SK-N-SH (cell line): ENCODE data around the gene HEXIM1. TPM values are rescaled to one million over a fixed set of nuclear protein-coding genes. Genes with fewer than 3 reads are reported as not detected.

Experiments used
- CTCF ChIA-PET: fragments of 300-600, 350-600 bp; formaldehyde crosslinking; extraction: SDS; loops from one replicate; lab custom pipeline; 2021; lab: Yijun Ruan, JAX
- POLR2A ChIA-PET: fragments of 350-600 bp; sonication (Branson Sonifier 250); formaldehyde crosslinking; extraction: SDS; loops from one replicate; lab custom pipeline; 2020; ENCODE audit warnings: antibody characterized with exemption, inconsistent platforms; lab: Yijun Ruan, JAX
- DNase-seq: peaks from one replicate; pipeline ENCODE4 v3.0.0; 2012
- H2AFZ ChIP-seq: fragments of 200-600 bp; sonication (generic); 2 replicates; pipeline ENCODE4 v1.8.1; 2016; ENCODE audit warnings: antibody characterized with exemption, mild to moderate bottlenecking, low read depth
- H3F3A ChIP-seq: fragments of 200-600 bp; sonication (generic); replicated peaks from 2 replicates; pipeline ENCODE3; 2016; ENCODE audit warnings: antibody characterized with exemption, mild to moderate bottlenecking; ENCODE audit not compliant: insufficient read depth
- H3K27ac ChIP-seq, 2 experiments: fragments of 200-500 bp in 1 of 2; fragments of 200-600 bp in 1 of 2; sonication (Bioruptor generic) in 1 of 2; sonication (generic), shearing (Covaris generic) in 1 of 2; 2 replicates each; pipeline versions ENCODE4 v1.5.1 to v1.6.1; 2014 to 2016; ENCODE audit warnings: low read depth in 2 of 2, inconsistent platforms in 1 of 2, low read length in 1 of 2, mild to moderate bottlenecking in 1 of 2, mixed read lengths in 1 of 2
- H3K27me3 ChIP-seq: fragments of 200-600 bp; sonication (generic), shearing (Covaris generic); 2 replicates; pipeline ENCODE4 v1.6.1; 2016; ENCODE audit warnings: mixed run types; ENCODE audit not compliant: insufficient read depth
- H3K36me3 ChIP-seq, 2 experiments: fragments of 200-500 bp in 1 of 2; fragments of 200-600 bp in 1 of 2; sonication (Bioruptor generic) in 1 of 2; sonication (generic) in 1 of 2; replicated peaks in 1 of 2; 2 replicates each; pipeline versions ENCODE3 to v1.5.1; 2014 to 2016; ENCODE audit warnings: low read length in 1 of 2, mild to moderate bottlenecking in 1 of 2; ENCODE audit not compliant: insufficient read depth in 2 of 2, control insufficient read depth in 1 of 2
- H3K4me1 ChIP-seq, 2 experiments: fragments of 200-500 bp in 1 of 2; fragments of 200-600 bp in 1 of 2; sonication (Bioruptor generic) in 1 of 2; sonication (generic), shearing (Covaris generic) in 1 of 2; 2 replicates each; pipeline versions ENCODE4 v1.5.1 to v1.6.1; 2014 to 2016; ENCODE audit warnings: low read depth in 1 of 2, low read length in 1 of 2, mixed run types in 1 of 2; ENCODE audit not compliant: insufficient read depth in 2 of 2, control insufficient read depth in 1 of 2
- H3K4me2 ChIP-seq: fragments of 200-600 bp; sonication (generic), shearing (Covaris generic); 2 replicates; pipeline ENCODE4 v1.6.1; 2017; ENCODE audit warnings: mixed run types
- H3K4me3 ChIP-seq, 2 experiments: fragments of 200-500 bp in 1 of 2; fragments of 200-600 bp in 1 of 2; sonication (Bioruptor generic) in 1 of 2; sonication (generic), shearing (Covaris generic) in 1 of 2; 2 replicates each; pipeline versions ENCODE4 v1.5.1 to v1.8.1; 2014 to 2016; ENCODE audit warnings: low read depth in 2 of 2, inconsistent platforms in 1 of 2, low read length in 1 of 2, mild to moderate bottlenecking in 1 of 2, mixed read lengths in 1 of 2, moderate library complexity in 1 of 2
- H3K79me2 ChIP-seq: fragments of 200-600 bp; sonication (generic); 2 replicates; pipeline ENCODE4 v1.8.1; 2017; ENCODE audit warnings: mild to moderate bottlenecking; ENCODE audit not compliant: insufficient read depth
- H3K9ac ChIP-seq: fragments of 200-600 bp; sonication (generic); 2 replicates; pipeline ENCODE4 v1.6.1; 2017; ENCODE audit warnings: mixed run types
- H3K9me2 ChIP-seq: fragments of 200-600 bp; sonication (generic); 2 replicates; pipeline ENCODE4 v1.6.1; 2017; ENCODE audit warnings: mixed run types
- H3K9me3 ChIP-seq: fragments of 200-600 bp; sonication (generic); 2 replicates; pipeline ENCODE4 v1.6.1; 2017; ENCODE audit warnings: mixed run types, mild to moderate bottlenecking, moderate library complexity
- H4K20me1 ChIP-seq: fragments of 200-600 bp; sonication (generic); 2 replicates; pipeline ENCODE4 v1.6.1; 2017; ENCODE audit warnings: mild to moderate bottlenecking, mixed run types; ENCODE audit not compliant: insufficient read depth
- CHD2 ChIP-seq: fragments of 150-350 bp; IDR thresholded peaks from 2 replicates; pipeline ENCODE4 v1.6.1; 2018; ENCODE audit warnings: low read length; ENCODE audit not compliant: partially characterized antibody
- ELF1 ChIP-seq: IDR thresholded peaks from 2 replicates; pipeline ENCODE4 v1.4.0; 2012
- EP300 ChIP-seq, 2 experiments: IDR thresholded peaks; 2 replicates each; pipeline versions ENCODE4 v1.4.0 to v1.6.1; 2012; ENCODE audit warnings: borderline replicate concordance in 1 of 2, low read depth in 1 of 2, low read length in 1 of 2
- FOSL2 ChIP-seq: IDR thresholded peaks from 2 replicates; pipeline ENCODE4 v1.4.0; 2012; ENCODE audit warnings: low read depth, mild to moderate bottlenecking, moderate library complexity, borderline replicate concordance
- FOXJ3 ChIP-seq: sonication (generic); formaldehyde crosslinking; IDR thresholded peaks from 2 replicates; pipeline ENCODE4 v1.5.1; 2020; ENCODE audit warnings: mild to moderate bottlenecking, missing genetic modification reagents
- GABPA ChIP-seq: IDR thresholded peaks from 2 replicates; pipeline ENCODE4 v1.4.0; 2012; ENCODE audit warnings: low read depth, mild to moderate bottlenecking
- JUND ChIP-seq: IDR thresholded peaks from 2 replicates; pipeline ENCODE4 v1.4.0; 2012
- NFIC ChIP-seq: IDR thresholded peaks from 2 replicates; pipeline ENCODE4 v1.4.0; 2012; ENCODE audit warnings: borderline replicate concordance
- POLR2AphosphoS5 ChIP-seq: IDR thresholded peaks from 2 replicates; pipeline ENCODE4 v1.6.1; 2012; ENCODE audit warnings: low read depth, low read length
- RCOR1 ChIP-seq: fragments of 150-350 bp; IDR thresholded peaks from 2 replicates; pipeline ENCODE4 v1.6.1; 2017; ENCODE audit warnings: antibody characterized with exemption, low read length
- TEAD4 ChIP-seq: IDR thresholded peaks from 2 replicates; pipeline ENCODE4 v1.4.0; 2012; ENCODE audit warnings: mild to moderate bottlenecking, borderline replicate concordance; ENCODE audit not compliant: insufficient read depth
- YY1 ChIP-seq: IDR thresholded peaks from 2 replicates; pipeline ENCODE4 v1.4.0; 2012; ENCODE audit warnings: low read depth, mild to moderate bottlenecking
- WGBS: methylation state at CpG from one replicate; pipeline ENCODE4 v1.1.6; 2017; ENCODE audit warnings: low lambda C conversion rate; 5-methylcytosine and 5-hydroxymethylcytosine counted together
- polyA plus RNA-seq, 3 experiments: library from polyadenylated mRNA; depleted of rRNA; stranded (reverse); fragments of >200 nt; gene quantifications; 2 replicates each; pipeline ENCODE4 v1.2.3, GENCODE V29; 2012
- TF ChIP-seq, protein P1 (sequence below): IDR thresholded peaks from 2 replicates; pipeline ENCODE4 v1.6.1; 2012; ENCODE audit warnings: mild to moderate bottlenecking, low read depth, low read length, moderate library complexity
- TF ChIP-seq, protein P2 (sequence below): IDR thresholded peaks from 2 replicates; pipeline ENCODE4 v1.4.0; 2012; ENCODE audit warnings: low read depth

HEXIM1 gene
- polyA plus RNA-seq, 1 of the 3 experiments (the other 2 are of a cell fraction): 20.7 TPM

DNA sequence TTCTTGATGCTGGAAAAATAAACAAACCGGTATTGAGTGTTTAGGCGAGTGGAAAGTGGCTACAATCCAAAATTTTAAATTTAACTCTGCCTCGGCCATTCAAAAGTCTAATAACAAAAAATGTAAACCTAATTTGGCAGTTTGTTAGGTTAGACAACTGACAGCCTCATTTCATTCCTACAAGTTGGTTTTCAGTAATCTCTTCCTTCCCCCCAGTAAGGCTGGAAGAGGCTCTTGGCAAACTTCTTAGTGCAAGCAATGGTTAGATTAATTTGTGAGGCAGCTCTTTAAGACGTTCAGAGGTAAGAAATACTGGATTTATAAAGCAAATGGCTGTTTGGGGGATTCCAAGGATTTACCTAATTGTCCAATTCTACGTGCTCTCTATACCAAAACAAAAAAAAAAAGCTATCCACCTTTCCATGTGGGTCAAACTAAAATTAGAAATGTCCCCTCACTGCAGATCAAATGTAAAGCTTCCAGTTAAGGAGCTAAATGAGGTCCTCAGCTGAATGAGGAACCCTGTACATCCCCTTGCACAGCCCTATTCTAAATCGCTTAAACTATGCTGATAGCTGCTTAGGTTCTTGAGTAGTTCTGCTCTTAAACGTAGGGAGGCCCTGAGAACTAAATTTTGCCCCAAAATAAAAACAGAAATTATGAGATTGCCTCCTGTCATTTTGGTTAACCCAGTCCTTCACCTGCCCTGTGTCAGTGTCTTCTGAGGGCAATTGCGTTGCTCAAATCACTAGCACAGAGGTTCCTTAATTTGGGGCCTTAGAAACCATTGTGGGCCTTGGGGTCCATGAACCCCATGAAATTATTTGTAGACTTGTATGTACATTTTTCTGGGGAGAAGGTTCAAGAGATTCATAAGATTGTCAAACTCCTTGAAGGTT, 2.9 kb downstream of the HEXIM1 start:
- TF ChIP-seq FOXJ3 (CRISPR knock-in tag) (no peak), TEAD4 (no peak), CHD2 (no peak), ELF1 (no peak), YY1 (no peak), EP300 (IDR thresholded peaks at IDR 0.05; ENCODE audit: borderline replicate concordance in 1 of 2, low read depth in 1 of 2, low read length in 1 of 2) (no peak), RCOR1 (no peak), FOSL2 (no peak), NFIC (no peak), POLR2AphosphoS5 (no peak), GABPA (no peak), JUND (no peak)
- TF ChIP-seq, protein P1, sequence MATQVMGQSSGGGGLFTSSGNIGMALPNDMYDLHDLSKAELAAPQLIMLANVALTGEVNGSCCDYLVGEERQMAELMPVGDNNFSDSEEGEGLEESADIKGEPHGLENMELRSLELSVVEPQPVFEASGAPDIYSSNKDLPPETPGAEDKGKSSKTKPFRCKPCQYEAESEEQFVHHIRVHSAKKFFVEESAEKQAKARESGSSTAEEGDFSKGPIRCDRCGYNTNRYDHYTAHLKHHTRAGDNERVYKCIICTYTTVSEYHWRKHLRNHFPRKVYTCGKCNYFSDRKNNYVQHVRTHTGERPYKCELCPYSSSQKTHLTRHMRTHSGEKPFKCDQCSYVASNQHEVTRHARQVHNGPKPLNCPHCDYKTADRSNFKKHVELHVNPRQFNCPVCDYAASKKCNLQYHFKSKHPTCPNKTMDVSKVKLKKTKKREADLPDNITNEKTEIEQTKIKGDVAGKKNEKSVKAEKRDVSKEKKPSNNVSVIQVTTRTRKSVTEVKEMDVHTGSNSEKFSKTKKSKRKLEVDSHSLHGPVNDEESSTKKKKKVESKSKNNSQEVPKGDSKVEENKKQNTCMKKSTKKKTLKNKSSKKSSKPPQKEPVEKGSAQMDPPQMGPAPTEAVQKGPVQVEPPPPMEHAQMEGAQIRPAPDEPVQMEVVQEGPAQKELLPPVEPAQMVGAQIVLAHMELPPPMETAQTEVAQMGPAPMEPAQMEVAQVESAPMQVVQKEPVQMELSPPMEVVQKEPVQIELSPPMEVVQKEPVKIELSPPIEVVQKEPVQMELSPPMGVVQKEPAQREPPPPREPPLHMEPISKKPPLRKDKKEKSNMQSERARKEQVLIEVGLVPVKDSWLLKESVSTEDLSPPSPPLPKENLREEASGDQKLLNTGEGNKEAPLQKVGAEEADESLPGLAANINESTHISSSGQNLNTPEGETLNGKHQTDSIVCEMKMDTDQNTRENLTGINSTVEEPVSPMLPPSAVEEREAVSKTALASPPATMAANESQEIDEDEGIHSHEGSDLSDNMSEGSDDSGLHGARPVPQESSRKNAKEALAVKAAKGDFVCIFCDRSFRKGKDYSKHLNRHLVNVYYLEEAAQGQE: no peak
- TF ChIP-seq, protein P2, sequence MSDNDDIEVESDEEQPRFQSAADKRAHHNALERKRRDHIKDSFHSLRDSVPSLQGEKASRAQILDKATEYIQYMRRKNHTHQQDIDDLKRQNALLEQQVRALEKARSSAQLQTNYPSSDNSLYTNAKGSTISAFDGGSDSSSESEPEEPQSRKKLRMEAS: no peak
- no peaks in the 10 kb centered on the region for H3K27me3 ChIP-seq
- H3K36me3 ChIP-seq: peaks cover 0 to 15% of the 10 kb centered on the region in 2 experiments
- peak overlapping the region; percentile 85 to 99 for H3K4me3 ChIP-seq
- H3K79me2 ChIP-seq: peaks cover 82% of the 10 kb centered on the region
- no peaks in the 10 kb centered on the region for H3K9me3 ChIP-seq
- H3K27ac ChIP-seq: peak overlapping the region; percentile 35 to 81; a peak in 3 of 4 replicates
- H4K20me1 ChIP-seq: peaks cover 28% of the 10 kb centered on the region
- ChIA-PET CTCF (interaction anchor here (0.8 to 10.6 kb wide), 19 partner anchors 9 to 244 kb away, joined by 3 to 209 read pairs (median 5); partner anchors contain the start of genes ACBD4, HEXIM2 and PLCD3), POLR2A (interaction anchor here (0.6 to 6.1 kb wide), 8 partner anchors 9 to 47 kb away, joined by 3 to 210 read pairs (median 24); partner anchors contain the start of genes ACBD4, HEXIM2 and PLCD3)
- H2AFZ ChIP-seq: no peak overlapping the region
- H3K9me2 ChIP-seq: no peaks in the 10 kb centered on the region
- H3K4me2 ChIP-seq: peak overlapping the region; percentile 98
- no peak for DNase-seq
- peaks cover 17 to 23% of the 10 kb centered on the region in 2 experiments; a peak in 3 of 4 replicates for H3K4me1 ChIP-seq
- peaks cover 59% of the 10 kb centered on the region for H3F3A ChIP-seq
- 45% methylated on average over 8 of the region's 8 CpGs for WGBS
- H3K9ac ChIP-seq: peak overlapping the region; percentile 82
